VCaP (cell line): ENCODE results near the gene SH2D3C.

Experiments used
- H3K27ac ChIP-seq: fragments of 450-650 bp; 2 replicates; pipeline ENCODE4 v1.5.1; 2017
- TF ChIP-seq, protein P1 (sequence below): fragments of 450-650 bp; conservative IDR thresholded peaks from 2 replicates; pipeline ENCODE4 v1.5.1; 2017; ENCODE audit warnings: mild to moderate bottlenecking, moderate library complexity

Gene SH2D3C

DNA sequence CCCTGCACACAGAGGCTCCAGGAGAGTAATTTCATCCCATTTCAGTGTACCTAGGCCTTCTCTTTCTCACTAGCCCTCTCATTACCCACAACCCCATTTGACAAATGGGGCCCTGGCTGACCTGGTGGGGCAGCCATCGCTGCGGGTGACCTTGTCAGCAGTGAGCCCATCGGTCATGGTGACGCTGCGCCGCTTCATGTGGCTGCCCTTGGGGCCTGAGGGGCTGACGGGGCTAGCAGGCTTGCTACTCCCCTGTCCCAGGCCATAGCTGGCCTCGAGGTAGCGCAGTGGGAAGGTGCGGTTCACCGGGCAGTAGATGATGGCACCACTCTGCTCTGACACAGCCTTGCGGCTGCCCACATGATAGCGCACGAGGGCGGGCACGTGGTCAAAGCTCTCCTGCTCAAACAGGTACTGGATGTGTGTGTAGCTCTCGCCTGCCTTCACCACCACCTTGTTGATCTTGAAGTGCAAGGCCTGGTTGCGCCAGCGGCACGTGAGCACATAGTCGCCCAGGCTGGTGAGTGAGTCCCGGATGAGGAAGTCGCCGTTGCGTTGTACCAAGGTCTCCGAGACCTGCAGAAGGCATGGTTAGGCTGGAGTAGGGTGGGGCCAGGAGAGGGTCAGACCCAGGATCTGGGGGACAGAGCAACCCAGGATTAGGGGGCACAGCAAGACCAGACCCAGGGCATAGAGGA lies 29.2 kb downstream of the SH2D3C start:
- TF ChIP-seq, protein P1, sequence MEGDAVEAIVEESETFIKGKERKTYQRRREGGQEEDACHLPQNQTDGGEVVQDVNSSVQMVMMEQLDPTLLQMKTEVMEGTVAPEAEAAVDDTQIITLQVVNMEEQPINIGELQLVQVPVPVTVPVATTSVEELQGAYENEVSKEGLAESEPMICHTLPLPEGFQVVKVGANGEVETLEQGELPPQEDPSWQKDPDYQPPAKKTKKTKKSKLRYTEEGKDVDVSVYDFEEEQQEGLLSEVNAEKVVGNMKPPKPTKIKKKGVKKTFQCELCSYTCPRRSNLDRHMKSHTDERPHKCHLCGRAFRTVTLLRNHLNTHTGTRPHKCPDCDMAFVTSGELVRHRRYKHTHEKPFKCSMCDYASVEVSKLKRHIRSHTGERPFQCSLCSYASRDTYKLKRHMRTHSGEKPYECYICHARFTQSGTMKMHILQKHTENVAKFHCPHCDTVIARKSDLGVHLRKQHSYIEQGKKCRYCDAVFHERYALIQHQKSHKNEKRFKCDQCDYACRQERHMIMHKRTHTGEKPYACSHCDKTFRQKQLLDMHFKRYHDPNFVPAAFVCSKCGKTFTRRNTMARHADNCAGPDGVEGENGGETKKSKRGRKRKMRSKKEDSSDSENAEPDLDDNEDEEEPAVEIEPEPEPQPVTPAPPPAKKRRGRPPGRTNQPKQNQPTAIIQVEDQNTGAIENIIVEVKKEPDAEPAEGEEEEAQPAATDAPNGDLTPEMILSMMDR, result no peak
- H3K27ac ChIP-seq, result no peak overlapping the region

DNA sequence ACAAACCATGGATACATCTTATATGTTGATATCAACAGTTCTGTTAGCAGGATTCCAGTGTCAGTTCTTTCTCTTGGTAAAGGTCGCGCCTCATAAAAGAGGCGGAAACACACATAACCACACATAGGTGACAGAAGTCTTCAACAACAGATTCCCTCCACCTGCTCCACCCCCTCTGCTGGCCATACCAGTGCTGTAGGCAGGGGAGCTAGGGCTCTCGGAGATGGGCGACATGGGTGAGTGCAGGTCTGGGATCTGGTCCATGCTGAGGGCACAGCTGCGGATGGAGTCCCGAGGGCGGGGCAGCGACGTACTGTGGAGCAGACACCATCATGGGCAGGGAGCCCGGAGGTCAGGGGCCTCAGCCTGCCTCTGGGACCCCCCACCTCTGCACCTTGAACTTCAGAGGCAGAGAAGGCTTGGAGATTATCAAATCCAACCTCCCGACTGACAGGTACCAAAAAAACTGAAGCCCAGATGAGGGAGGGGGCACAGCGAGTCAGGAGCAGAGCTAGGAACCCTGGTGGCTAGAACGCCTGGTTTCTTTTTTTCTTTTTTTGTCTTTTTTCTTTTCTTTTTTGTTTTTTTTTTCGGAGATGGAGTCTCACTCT lies 31.4 kb downstream of the SH2D3C start:
- TF ChIP-seq, protein P1, result no peak
- H3K27ac ChIP-seq, result no peak overlapping the region

DNA sequence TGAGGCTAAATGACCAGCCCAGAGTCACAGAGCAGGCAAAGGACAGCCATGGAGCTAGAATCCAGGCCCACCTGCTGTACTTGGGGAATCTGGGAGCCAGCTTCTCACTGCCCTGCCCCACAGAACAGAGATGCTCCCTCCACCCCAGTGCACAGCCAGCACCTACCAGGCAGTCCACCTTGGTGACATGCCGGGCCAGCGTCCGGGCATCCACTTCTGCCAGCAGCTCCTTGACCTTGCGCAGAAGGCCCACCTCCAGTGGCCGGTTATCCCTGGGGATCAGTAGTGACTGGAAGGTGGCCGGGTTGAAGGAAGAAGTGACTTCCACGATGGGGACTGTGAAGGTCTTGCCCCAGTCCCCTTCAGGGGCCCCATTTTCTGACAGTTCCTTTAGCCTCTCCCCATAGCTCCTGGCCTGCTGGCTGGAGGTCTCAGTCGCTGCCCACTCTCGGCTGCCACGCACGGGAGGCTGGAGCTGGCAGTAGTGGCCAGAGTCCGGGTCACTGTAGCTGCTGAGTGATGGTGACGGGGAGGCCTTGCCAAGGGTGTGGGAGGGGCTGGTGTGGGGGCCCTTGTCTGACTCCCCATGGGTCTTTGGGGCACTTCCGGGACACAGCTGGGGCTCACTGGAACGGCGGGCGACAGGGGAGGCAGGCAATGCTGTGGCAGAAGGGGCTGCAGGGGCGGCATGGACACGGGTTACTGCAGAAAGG lies 33.9 kb downstream of the SH2D3C start:
- H3K27ac ChIP-seq, result no peak overlapping the region

DNA sequence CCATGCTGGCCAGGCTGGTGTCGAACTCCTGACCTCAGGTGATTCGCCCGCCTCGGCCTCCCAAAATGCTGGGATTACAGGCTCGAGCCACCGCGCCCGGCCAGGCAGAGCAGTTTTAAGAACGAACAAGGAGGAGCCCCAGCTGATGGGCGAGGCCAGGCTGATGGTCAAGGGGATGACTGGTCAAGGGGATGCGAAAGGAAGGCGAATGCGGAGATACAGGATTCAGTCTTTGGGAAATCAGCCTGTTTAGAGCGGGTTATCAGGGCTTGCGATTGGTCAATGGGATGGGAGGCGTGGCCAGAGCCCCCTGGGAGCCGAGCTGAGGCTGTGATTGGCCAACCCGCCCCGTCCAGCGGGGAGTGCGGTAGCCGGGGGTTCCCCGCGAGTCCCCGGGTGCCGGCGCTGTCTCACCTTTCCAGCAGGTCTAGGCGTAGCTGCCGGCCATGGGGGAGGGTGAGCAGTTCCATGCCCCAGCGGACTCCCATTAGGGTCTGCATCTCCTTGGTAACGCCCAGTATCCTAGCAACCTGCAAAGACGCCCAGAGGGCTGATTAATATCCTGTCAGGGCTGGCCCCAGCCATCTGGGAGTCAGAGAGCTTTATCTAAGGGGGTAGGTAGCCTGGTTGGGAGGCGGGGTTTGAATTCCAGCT lies 35.9 kb downstream of the SH2D3C start:
- TF ChIP-seq, protein P1, result no peak
- no peak overlapping the region for H3K27ac ChIP-seq

More for the DNA sequence above, 33.9 kb downstream of the SH2D3C start:
- TF ChIP-seq, protein P1, result no peak

DNA sequence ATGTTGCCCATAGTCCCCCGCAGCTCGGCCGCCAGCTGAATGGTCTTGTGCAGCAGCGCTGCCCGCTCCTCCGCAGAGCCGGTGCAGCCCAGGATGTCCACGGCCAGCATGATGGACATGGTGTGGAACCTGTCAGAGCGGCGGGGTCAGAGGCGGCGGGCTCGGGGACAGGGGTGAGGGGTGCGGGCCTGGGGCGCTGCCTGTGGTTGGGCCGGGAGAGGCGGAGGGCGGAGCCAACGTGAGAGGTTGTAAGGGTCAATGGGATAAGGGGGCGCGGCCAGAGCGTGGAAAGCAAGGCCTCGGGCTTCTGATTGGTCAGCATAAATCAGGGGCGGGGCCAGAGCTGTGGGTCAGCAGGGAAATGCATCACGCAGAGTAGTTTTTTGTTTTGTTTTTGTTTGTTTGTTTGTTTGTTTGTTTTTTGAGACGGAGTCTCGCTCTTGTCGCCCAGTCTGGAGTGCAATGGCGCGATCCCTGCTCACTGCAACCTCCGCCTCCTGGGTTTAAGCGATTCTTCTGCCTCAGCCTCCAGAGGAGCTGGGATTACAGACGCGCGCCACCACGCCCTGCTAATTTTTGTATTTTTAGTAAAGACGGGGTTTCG lies 36.5 kb downstream of the SH2D3C start:
- H3K27ac ChIP-seq, result no peak overlapping the region
- TF ChIP-seq, protein P1, result no peak

DNA sequence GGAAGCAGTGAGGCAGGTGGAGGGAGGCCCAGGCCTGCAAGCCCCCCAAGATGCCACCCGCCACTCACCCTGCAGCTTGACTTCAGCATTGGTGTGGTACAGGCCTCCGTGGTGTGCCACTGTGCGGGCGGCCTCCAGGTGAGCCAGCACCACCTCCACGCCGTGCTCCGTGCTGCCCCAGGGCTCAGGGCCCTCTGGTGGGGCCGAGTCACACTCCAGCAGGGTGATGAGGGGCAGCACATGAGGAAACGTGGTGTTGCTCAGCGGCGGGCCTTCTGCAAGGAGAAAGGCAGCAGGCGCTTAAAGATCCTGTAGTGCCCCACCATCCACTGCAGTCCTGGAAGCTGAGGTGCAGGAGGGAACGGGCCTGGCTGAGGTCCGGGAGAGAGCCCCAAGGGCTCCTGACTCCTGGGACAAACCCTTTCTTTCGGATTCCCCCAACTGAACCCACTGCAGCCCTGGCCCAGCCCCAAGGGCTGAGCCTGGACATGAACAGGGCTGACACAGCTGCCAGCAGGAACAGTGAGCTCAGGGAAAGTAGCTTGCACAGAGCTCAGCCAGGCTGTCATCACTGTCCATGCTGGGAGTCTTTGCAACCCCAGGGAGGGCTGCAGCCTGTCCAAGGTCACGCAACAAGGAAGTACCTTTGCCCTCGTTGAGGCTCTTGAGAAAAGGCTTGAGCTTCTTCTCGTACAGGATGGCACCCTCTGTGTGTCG lies 38.7 kb downstream of the SH2D3C start:
- H3K27ac ChIP-seq, result no peak overlapping the region
- TF ChIP-seq, protein P1, result no peak
